Endothelial cell of umbilical vein (primary cell): ENCODE results near the gene RASGRF1. TPM values are rescaled to one million over a fixed set of nuclear protein-coding genes. Genes with fewer than 3 reads are reported as not detected.

Experiments used
- Bru-seq: library from RNA; stranded (reverse); fragments of 400-500 nt; gene quantifications from one replicate; lab custom pipeline; 2021; lab: Mats Ljungman, UMichigan
- BruChase-seq, 2 experiments: library from RNA; stranded (reverse); fragments of 400-500 nt; gene quantifications; one replicate each; lab custom pipeline; 2021; lab: Mats Ljungman, UMichigan
- BruUV-seq: library from RNA; stranded (reverse); fragments of 400-500 nt; replicated peaks from 2 replicates; lab custom pipeline; 2021; lab: Mats Ljungman, UMichigan
- CTCF ChIA-PET: fragments of 300-600, 350-600 bp; sonication (Branson Sonifier 250); formaldehyde crosslinking; loops from one replicate; lab custom pipeline; 2021; ENCODE audit warnings: antibody characterized with exemption, inconsistent platforms; lab: Charles Lee
- POLR2A ChIA-PET: fragments of 300-600, 350-600 bp; sonication (Branson Sonifier 250); formaldehyde crosslinking; loops from one replicate; lab custom pipeline; 2021; ENCODE audit warnings: antibody characterized with exemption, inconsistent platforms; lab: Charles Lee
- DNase-seq: peaks from one replicate; pipeline ENCODE4 v3.0.0-alpha.2; 2011; ENCODE audit warnings: low read depth, low spot score
- FAIRE-seq: peaks from 2 replicates; lab custom pipeline; 2011; peaks lifted over from hg19 to GRCh38; lab: Jason Lieb, UNC
- H2AFZ ChIP-seq: 2 replicates; pipeline ENCODE4 v1.6.0; 2012; ENCODE audit warnings: low read depth, low read length, control low read depth, inconsistent platforms
- H3K27ac ChIP-seq: 2 replicates; pipeline ENCODE4 v1.5.1; 2011; ENCODE audit warnings: low read depth, mild to moderate bottlenecking, control low read depth, low read length, moderate library complexity; ENCODE audit not compliant: insufficient read depth
- H3K27me3 ChIP-seq, 2 experiments: 2 replicates each; pipeline versions ENCODE4 v1.6.0 to v1.6.1; 2011; ENCODE audit warnings: low read length in 2 of 2, mixed read lengths in 1 of 2; ENCODE audit not compliant: control insufficient read depth in 2 of 2, insufficient read depth in 2 of 2
- H3K36me3 ChIP-seq, 2 experiments: 2 replicates in 1 of 2; 3 replicates in 1 of 2; pipeline ENCODE4 v1.5.1; 2011; ENCODE audit warnings: low read length in 2 of 2, mild to moderate bottlenecking in 1 of 2, moderate library complexity in 1 of 2; ENCODE audit not compliant: control insufficient read depth in 2 of 2, insufficient read depth in 2 of 2; ENCODE audit errors: extremely low read depth in 1 of 2
- H3K4me1 ChIP-seq: 3 replicates; pipeline ENCODE4 v1.5.1; 2011; ENCODE audit warnings: mild to moderate bottlenecking, low read length; ENCODE audit not compliant: control insufficient read depth, insufficient read depth; ENCODE audit errors: extremely low read depth
- H3K4me2 ChIP-seq: 2 replicates; pipeline ENCODE4 v1.6.1; 2011; ENCODE audit warnings: low read length, control low read depth, mixed read lengths; ENCODE audit not compliant: insufficient read depth
- H3K4me3 ChIP-seq, 3 experiments: fragments of 200-600 bp in 1 of 3; sonication (generic), shearing (Covaris generic) in 1 of 3; replicated peaks in 1 of 3; 2 replicates each; pipeline ENCODE4 v1.5.1; 2011 to 2016; ENCODE audit warnings: control low read depth in 3 of 3, low read length in 3 of 3, mild to moderate bottlenecking in 2 of 3, inconsistent platforms in 1 of 3, low read depth in 1 of 3, moderate library complexity in 1 of 3; ENCODE audit not compliant: insufficient read depth in 1 of 3
- H3K79me2 ChIP-seq: 2 replicates; pipeline ENCODE4 v1.6.0; 2012; ENCODE audit warnings: low read length, inconsistent platforms; ENCODE audit not compliant: control insufficient read depth, insufficient read depth
- H3K9ac ChIP-seq: replicated peaks from 2 replicates; pipeline ENCODE3; 2011; ENCODE audit warnings: low read length, control low read depth; ENCODE audit not compliant: insufficient read depth; ENCODE audit errors: extremely low read depth
- H3K9me1 ChIP-seq: replicated peaks from 3 replicates; pipeline ENCODE4 v1.6.0; 2011; ENCODE audit warnings: mild to moderate bottlenecking, low read length; ENCODE audit not compliant: control insufficient read depth, insufficient read depth; ENCODE audit errors: extremely low read depth
- H3K9me3 ChIP-seq: replicated peaks from 2 replicates; pipeline ENCODE4 v1.5.1; 2012; ENCODE audit warnings: low read length, inconsistent platforms; ENCODE audit not compliant: control insufficient read depth, insufficient read depth
- H4K20me1 ChIP-seq: replicated peaks from 2 replicates; pipeline ENCODE3; 2011; ENCODE audit warnings: mild to moderate bottlenecking, low read length; ENCODE audit not compliant: control insufficient read depth, insufficient read depth; ENCODE audit errors: extremely low read depth
- EZH2 ChIP-seq: IDR thresholded peaks from 2 replicates; pipeline ENCODE4 v1.6.1; 2012; ENCODE audit warnings: borderline replicate concordance, low read depth, mild to moderate bottlenecking, moderate library complexity, low read length, inconsistent platforms; ENCODE audit not compliant: severe bottlenecking
- FOS ChIP-seq: IDR thresholded peaks from 2 replicates; pipeline ENCODE4 v1.6.1; 2011; ENCODE audit warnings: mild to moderate bottlenecking, low read length, moderate library complexity, borderline replicate concordance; ENCODE audit not compliant: insufficient read depth
- GATA2 ChIP-seq: IDR thresholded peaks from 2 replicates; pipeline ENCODE4 v1.7.0; 2011; ENCODE audit warnings: low read depth, mild to moderate bottlenecking, moderate library complexity, mixed read lengths, low read length; ENCODE audit not compliant: insufficient read length, insufficient read depth
- JUN ChIP-seq: IDR thresholded peaks from 2 replicates; pipeline ENCODE4 v1.6.1; 2011; ENCODE audit warnings: borderline replicate concordance, low read depth; ENCODE audit not compliant: insufficient read length, insufficient read depth
- MYC ChIP-seq: IDR thresholded peaks from one replicate; pipeline ENCODE4 v1.6.1; 2011; ENCODE audit warnings: mild to moderate bottlenecking, low read depth, low read length
- POLR2A ChIP-seq: IDR thresholded peaks from 2 replicates; pipeline ENCODE4 v1.6.1; 2012; ENCODE audit warnings: low read depth, mild to moderate bottlenecking, control low read depth, low read length
- POLR2AphosphoS5 ChIP-seq: IDR thresholded peaks from 2 replicates; pipeline ENCODE4 v1.6.1; 2012; ENCODE audit warnings: low read depth, mild to moderate bottlenecking, control low read depth, low read length, moderate library complexity; ENCODE audit not compliant: insufficient read depth
- dilution Hi-C: fragments of 300-500 bp; cut with MboI; formaldehyde crosslinking; loops from one replicate; pipeline ENCODE4 v1.15.0; 2019; ENCODE audit warnings: low sequenced_read_pairs; ENCODE audit not compliant: extremely low pct_ligation_motif_present
- intact Hi-C: fragments of 100-400 bp; cut with micrococcal nuclease; formaldehyde crosslinking; loops from one replicate; pipeline ENCODE4 v1.10.0; 2022
- long read RNA-seq: library from polyadenylated mRNA; stranded (forward); transcript quantifications from one replicate; pipeline ENCODE4 v2.0.0, GENCODE V29; 2021
- polyA minus RNA-seq, 3 experiments: library from RNA; depleted of rRNA, polyadenylated mRNA; stranded (reverse); fragments of >200 nt; gene quantifications; 1 replicate in 1 of 3; 2 replicates in 2 of 3; pipeline ENCODE4 v1.2.3, GENCODE V29; 2011
- polyA plus RNA-seq, 4 experiments: library from polyadenylated mRNA; depleted of rRNA in 3 of 4; stranded (reverse) in 3 of 4; unstranded in 1 of 4; fragments of >200 nt; gene quantifications; 2 replicates each; pipeline versions ENCODE4 v1.2.1 to v1.2.3, GENCODE V29; 2011 to 2012; ENCODE audit warnings: missing spikeins in 1 of 4
- total RNA-seq: library from RNA; stranded (reverse); gene quantifications from 2 replicates; pipeline ENCODE4 v1.2.3, GENCODE V29; 2021
- TF ChIP-seq, protein P1 (sequence below), 2 donors: IDR thresholded peaks; 1 replicate in 1 of 2; 2 replicates in 1 of 2; pipeline ENCODE4 v1.5.1; 2011; ENCODE audit warnings: low read length in 2 of 2, mild to moderate bottlenecking in 2 of 2, moderate library complexity in 2 of 2, control low read depth in 1 of 2, inconsistent platforms in 1 of 2, low read depth in 1 of 2; ENCODE audit not compliant: insufficient read depth in 1 of 2; ENCODE audit errors: extremely low read depth in 1 of 2
- TF ChIP-seq, protein P2 (sequence below): IDR thresholded peaks from 2 replicates; pipeline ENCODE4 v1.6.1; 2011; ENCODE audit not compliant: insufficient read depth, insufficient read length

Gene RASGRF1
- total RNA-seq (not detected in 2 replicates), polyA plus RNA-seq (0.04 and 0.11 TPM in 2 replicates), polyA minus RNA-seq (not detected in 2 replicates), Bru-seq, nascent RNA (percentile 5 among the genes with signal in this experiment), BruChase-seq, experiment 1, labeled RNA remaining after a 6-hour chase (percentile 1 among the genes with signal in this experiment), BruChase-seq, experiment 2, labeled RNA remaining after a 2-hour chase (percentile 3 among the genes with signal in this experiment)
- polyA plus RNA-seq (2011; cell fraction: cytosol; rRNA removed) = 0.05 and 0.14 TPM in 2 replicates
- 0.49 TPM in 1 of 2 replicates, not detected in the other for polyA plus RNA-seq (2011; cell fraction: nucleus; rRNA removed)
- polyA plus RNA-seq (2012) = 0.17 and 0.61 TPM in 2 replicates
- polyA minus RNA-seq (2011; cell fraction: cytosol; rRNA and poly(A)+ RNA removed) = not detected
- polyA minus RNA-seq (2011; cell fraction: nucleus; rRNA and poly(A)+ RNA removed) = 0.87 TPM in 1 of 2 replicates, not detected in the other
- long read RNA-seq, partial matches to known transcripts = 0 of 1 reads
- long read RNA-seq, other reads (novel, unspliced or antisense) = 1 of 1 reads

- H3K79me2 ChIP-seq = no peaks in the 10 kb centered on the region
- no peaks in the 10 kb centered on the region for H3K9me3 ChIP-seq
- H3K9me1 ChIP-seq = no peaks in the 10 kb centered on the region
- DNase-seq = no peak
- intact Hi-C loops = no loop called here
- H3K4me1 ChIP-seq = no peaks in the 10 kb centered on the region
- no peaks in the 10 kb centered on the region for H4K20me1 ChIP-seq
- no peak within 1 kb of the TSS for H3K4me3 ChIP-seq
- peaks cover 28 to 30% of the 10 kb centered on the region in 2 experiments for H3K27me3 ChIP-seq
- TF ChIP-seq EZH2 = no peak
- no peak for TF ChIP-seq FOS
- TF ChIP-seq JUN = no peak
- TF ChIP-seq POLR2AphosphoS5 = no peak
- TF ChIP-seq, protein P1, sequence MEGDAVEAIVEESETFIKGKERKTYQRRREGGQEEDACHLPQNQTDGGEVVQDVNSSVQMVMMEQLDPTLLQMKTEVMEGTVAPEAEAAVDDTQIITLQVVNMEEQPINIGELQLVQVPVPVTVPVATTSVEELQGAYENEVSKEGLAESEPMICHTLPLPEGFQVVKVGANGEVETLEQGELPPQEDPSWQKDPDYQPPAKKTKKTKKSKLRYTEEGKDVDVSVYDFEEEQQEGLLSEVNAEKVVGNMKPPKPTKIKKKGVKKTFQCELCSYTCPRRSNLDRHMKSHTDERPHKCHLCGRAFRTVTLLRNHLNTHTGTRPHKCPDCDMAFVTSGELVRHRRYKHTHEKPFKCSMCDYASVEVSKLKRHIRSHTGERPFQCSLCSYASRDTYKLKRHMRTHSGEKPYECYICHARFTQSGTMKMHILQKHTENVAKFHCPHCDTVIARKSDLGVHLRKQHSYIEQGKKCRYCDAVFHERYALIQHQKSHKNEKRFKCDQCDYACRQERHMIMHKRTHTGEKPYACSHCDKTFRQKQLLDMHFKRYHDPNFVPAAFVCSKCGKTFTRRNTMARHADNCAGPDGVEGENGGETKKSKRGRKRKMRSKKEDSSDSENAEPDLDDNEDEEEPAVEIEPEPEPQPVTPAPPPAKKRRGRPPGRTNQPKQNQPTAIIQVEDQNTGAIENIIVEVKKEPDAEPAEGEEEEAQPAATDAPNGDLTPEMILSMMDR (IDR thresholded peaks at IDR 0.05; ENCODE audit: extremely low read depth in 1 of 2, insufficient read depth in 1 of 2, low read depth in 1 of 2, low read length in 2 of 2) = no peak
- TF ChIP-seq, protein P2, sequence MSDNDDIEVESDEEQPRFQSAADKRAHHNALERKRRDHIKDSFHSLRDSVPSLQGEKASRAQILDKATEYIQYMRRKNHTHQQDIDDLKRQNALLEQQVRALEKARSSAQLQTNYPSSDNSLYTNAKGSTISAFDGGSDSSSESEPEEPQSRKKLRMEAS = no peak
- no peak for TF ChIP-seq MYC
- TF ChIP-seq GATA2 = no peak
- TF ChIP-seq POLR2A = no peak
- no peak for FAIRE-seq
- ChIA-PET CTCF (interaction anchor here (1.0 kb wide), 1 partner anchor 63 kb away, joined by 3 read pairs; no protein-coding TSS in a partner anchor), POLR2A (no interaction called here)
- no peak within 1 kb of the TSS for H3K9ac ChIP-seq
- no peak within 1 kb of the TSS for H3K27ac ChIP-seq
- no TSS peak for BruUV-seq
- dilution Hi-C loops = no loop called here
- no peak within 1 kb of the TSS for H2AFZ ChIP-seq
- H3K4me2 ChIP-seq = no peak within 1 kb of the TSS
- H3K36me3 ChIP-seq = no peaks in the 10 kb centered on the region
Observed at GRCh38 chr15:79090487-79091203, at the start of gene RASGRF1. TSS of gene RASGRF1 (minus strand) at chr15:79090780. CDS start at chr15:79090498, 282 bp downstream.
